GM12874 (cell line): ENCODE results near the gene ATG101.

Experiments used
- TF ChIP-seq, protein P1 (sequence below): IDR thresholded peaks from 2 replicates; pipeline ENCODE4 v1.5.1; 2011; ENCODE audit warnings: low read depth, mild to moderate bottlenecking, control low read depth, low read length, moderate library complexity; ENCODE audit not compliant: insufficient read depth

ATG101 gene

DNA sequence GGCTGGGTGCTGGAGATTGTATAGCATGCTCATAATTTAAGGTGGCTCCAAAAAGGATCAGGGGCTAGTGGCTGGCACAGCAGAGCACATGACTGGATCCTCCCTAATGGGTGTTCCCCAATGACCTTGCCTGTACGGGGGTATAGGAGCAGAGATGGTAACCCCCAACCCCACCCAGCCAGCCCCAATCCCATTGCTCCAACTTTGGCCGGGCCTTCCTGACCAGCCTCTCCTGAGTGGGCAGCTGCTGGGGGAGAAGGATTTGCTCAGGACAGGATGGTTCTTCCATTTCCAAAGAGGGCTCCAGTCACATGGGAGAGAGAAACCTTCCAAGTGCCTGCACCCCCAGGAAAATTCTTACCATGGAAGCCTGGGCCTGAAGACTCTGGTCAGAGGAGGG is 33.9 kb upstream of the ATG101 start:
- TF ChIP-seq, protein P1, sequence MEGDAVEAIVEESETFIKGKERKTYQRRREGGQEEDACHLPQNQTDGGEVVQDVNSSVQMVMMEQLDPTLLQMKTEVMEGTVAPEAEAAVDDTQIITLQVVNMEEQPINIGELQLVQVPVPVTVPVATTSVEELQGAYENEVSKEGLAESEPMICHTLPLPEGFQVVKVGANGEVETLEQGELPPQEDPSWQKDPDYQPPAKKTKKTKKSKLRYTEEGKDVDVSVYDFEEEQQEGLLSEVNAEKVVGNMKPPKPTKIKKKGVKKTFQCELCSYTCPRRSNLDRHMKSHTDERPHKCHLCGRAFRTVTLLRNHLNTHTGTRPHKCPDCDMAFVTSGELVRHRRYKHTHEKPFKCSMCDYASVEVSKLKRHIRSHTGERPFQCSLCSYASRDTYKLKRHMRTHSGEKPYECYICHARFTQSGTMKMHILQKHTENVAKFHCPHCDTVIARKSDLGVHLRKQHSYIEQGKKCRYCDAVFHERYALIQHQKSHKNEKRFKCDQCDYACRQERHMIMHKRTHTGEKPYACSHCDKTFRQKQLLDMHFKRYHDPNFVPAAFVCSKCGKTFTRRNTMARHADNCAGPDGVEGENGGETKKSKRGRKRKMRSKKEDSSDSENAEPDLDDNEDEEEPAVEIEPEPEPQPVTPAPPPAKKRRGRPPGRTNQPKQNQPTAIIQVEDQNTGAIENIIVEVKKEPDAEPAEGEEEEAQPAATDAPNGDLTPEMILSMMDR = no peak

DNA sequence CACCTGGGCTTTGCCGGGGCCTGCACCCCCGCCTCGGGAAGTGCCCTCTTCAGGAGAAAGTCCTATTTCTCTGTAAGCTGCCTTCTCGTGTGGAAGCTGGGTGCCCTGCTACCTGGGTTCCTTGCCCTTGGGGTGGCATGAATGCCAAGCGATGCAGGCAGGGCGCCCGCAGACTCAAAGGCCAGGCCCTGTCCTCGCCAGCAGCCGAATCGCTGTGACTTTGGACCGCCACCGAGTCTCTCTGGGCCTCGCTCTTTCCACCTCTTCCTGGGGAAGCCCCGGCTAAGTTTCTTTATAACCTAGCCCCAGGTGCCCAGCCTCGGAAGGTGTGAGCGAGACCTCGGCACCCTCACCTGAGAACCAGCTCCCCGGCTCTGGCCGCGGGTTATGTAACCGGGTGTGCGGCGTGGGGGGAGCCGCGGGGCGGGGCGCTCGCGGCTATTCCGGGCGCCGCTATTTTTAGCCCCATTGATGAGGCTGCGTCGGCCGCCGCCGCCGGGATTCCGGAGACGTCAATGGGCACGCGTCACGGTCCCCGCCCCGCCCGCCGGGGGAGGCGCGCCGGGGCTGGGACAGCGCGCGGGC is 33.1 kb upstream of the ATG101 start:
- TF ChIP-seq, protein P1 = no peak

DNA sequence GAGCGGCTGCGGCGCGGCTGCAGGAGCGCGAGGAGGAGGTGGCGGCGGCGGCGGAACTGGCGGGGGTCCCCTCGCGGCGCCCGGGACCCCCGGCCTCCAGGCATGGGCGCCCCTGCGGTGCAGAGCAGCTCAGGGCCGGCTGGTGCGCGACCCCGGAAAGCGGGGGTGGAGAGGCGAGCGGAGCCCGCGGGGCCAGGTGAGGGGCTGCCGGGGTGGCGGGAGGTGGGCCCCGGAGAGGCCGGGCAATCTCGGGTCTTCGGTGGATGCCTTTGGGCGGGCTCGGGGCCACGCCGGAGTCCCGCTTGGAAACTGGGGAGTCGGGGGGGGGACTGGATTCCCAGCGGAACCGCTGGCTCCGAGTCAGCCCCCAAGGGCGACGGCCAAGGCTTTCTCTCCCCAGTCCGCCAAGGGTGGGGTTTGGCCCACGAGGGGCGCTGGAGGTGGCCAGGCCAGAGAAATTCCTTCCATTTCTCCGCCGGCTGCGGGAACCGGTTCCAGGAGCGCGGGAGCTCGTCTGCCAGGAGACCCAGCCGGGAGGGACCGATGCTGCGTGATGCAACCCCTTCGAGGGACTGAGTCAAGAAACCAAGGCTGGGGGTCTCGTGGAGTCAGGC is 32.4 kb upstream of the ATG101 start:
- TF ChIP-seq, protein P1 = no peak

DNA sequence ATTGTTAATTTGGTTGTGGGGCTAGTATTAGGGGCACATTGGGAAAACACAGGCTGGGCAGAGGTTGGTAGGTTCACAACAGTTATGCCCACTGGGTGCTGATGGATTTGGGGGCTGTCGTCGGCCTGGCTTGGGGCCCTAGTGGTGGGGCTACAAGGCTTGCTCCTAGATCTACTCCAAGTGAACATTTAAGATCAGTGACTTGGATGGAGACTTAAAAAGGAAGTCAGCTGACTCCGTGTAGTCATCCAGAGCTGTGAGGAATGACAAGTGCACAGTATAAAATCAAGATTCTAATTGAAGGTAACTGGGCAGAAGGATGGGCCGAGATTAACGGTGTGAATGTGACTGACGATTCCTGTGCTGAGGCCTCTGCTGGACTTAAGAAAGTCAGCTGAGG is 31.3 kb upstream of the ATG101 start:
- TF ChIP-seq, protein P1 = no peak

DNA sequence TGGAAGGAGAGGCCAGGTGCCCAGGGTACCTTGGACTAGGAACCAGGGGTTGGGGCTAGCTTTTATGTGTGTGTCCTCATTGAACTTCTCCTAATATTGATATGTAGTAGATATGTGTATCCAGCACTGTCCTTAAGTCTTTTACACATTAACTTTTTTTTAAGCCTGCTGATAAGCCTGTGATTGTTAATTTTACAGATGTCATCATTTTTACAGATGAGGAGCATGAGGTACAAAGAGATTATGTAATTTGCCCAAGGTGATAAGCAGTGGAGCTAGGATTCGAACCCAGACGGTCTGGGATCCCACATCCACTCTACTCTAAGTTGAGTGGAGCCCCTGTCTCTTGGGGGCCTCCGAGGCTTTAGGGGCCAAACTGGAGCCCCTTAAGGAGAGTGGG is 28.7 kb upstream of the ATG101 start:
- TF ChIP-seq, protein P1 = no peak

DNA sequence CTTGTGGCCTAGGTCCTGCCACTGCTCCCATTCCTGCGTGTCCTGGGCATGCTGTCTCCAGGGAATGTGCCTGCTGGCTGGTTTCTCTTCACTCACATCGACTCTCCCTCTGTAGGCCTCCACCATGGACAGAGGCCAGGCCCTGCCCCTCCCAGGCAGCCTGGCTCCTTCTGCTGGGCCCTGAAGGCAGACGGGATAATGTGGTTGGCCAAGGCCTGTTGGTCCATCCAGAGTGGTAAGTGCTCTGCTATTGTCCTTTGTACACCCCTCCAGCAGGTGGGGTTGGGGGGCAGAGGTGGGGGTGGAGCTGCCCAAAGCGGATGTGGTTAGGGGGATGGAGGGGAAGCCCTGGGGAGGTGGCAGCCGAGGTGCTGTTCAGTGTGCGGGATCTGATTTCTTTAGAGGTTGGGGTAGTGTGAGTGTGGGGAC is 28.1 kb upstream of the ATG101 start:
- TF ChIP-seq, protein P1 = peak; percentile 41; the same call in 1 of the 2 replicates

DNA sequence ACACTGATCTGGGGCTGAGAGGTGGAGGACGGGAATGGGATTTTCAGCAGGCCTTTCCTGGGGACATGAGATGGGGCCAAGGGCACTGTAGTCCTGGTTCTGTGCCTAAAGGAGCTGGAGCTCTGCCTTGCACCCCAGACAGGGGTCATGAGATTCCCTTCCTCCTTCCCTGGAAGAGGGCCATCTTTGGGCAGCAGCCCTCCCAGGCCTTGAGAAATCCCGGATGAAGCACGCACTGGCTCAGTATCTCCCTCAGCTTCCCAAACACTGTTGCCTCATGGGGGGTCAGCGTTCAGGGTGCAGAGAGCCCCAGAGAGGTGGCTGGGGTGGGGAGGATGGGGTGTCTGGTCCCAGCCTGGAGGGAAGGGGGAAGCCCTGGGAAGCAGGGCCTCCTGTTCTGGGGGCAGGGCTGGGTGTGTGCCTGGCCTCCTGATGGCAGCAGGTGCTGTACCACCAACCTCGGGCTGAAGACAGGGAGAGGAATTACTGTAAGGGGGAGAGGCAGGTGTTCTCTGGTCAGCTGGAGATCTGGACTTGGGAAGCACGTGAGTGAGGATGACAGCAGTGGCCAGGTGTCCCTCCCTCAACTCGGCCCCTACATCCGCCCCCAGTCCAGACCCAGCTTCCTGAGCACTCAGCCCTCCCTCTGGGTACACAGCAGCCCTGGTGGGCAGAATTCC is 26.9 kb upstream of the ATG101 start:
- TF ChIP-seq, protein P1 = no peak
